ENCODE measurements around the gene PTPN6. TPM values are rescaled to one million over a fixed set of nuclear protein-coding genes. Genes with fewer than 3 reads are reported as not detected.

Gene PTPN6
- total and polyA plus RNA-seq, 9 of the 15 experiments (the other 6 are each of a cell fraction or from before 2014, with no cell fraction given): 1.5 to 5.1 (median 3.9) TPM

DNA sequence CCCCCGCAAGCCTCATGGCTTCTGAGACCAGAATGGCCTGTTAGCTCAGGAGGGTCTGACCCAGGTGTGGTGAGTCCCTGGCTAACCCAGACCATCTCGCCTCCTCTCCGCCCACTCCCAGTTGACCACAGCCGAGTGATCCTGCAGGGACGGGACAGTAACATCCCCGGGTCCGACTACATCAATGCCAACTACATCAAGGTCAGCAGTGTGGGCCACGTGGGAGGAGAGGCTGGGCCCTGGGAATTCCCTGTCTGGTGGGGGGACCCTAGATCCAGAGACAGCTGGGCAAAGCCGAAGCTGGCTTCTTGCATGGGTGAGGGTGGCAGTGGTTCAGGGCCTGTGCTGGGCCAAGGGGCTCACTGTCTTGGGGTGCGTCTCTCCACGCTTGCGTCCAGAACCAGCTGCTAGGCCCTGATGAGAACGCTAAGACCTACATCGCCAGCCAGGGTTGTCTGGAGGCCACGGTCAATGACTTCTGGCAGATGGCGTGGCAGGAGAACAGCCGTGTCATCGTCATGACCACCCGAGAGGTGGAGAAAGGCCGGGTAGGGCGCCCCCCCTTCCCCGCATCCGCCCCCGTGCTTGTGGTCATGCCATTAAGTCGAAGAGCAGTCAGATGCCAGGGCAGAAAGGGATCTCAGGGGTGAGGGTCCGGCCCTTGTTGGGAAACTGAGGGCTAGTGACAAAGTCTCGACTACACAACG lies 5.0 kb downstream of the PTPN6 start (continued):
- TF ChIP-seq CAMTA2 (CRISPR knock-in tag; conservative IDR thresholded peaks at IDR 0.05): no peak
- no peak for TF ChIP-seq ERF (CRISPR knock-in tag; IDR thresholded peaks at IDR 0.05)
- no peak for TF ChIP-seq NFIX (CRISPR knock-in tag; IDR thresholded peaks at IDR 0.05; ENCODE audit: low read depth)
- TF ChIP-seq, protein P1, sequence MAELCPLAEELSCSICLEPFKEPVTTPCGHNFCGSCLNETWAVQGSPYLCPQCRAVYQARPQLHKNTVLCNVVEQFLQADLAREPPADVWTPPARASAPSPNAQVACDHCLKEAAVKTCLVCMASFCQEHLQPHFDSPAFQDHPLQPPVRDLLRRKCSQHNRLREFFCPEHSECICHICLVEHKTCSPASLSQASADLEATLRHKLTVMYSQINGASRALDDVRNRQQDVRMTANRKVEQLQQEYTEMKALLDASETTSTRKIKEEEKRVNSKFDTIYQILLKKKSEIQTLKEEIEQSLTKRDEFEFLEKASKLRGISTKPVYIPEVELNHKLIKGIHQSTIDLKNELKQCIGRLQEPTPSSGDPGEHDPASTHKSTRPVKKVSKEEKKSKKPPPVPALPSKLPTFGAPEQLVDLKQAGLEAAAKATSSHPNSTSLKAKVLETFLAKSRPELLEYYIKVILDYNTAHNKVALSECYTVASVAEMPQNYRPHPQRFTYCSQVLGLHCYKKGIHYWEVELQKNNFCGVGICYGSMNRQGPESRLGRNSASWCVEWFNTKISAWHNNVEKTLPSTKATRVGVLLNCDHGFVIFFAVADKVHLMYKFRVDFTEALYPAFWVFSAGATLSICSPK (IDR thresholded peaks at IDR 0.05; ENCODE audit: borderline replicate concordance): no peak
- TF ChIP-seq, protein P2, sequence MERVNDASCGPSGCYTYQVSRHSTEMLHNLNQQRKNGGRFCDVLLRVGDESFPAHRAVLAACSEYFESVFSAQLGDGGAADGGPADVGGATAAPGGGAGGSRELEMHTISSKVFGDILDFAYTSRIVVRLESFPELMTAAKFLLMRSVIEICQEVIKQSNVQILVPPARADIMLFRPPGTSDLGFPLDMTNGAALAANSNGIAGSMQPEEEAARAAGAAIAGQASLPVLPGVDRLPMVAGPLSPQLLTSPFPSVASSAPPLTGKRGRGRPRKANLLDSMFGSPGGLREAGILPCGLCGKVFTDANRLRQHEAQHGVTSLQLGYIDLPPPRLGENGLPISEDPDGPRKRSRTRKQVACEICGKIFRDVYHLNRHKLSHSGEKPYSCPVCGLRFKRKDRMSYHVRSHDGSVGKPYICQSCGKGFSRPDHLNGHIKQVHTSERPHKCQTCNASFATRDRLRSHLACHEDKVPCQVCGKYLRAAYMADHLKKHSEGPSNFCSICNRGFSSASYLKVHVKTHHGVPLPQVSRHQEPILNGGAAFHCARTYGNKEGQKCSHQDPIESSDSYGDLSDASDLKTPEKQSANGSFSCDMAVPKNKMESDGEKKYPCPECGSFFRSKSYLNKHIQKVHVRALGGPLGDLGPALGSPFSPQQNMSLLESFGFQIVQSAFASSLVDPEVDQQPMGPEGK (CRISPR knock-in tag; IDR thresholded peaks at IDR 0.05; ENCODE audit: borderline replicate concordance): no peak
- TF ChIP-seq MED1 (CRISPR knock-in tag; IDR thresholded peaks at IDR 0.05; ENCODE audit: borderline replicate concordance): no peak
- no peak for TF ChIP-seq NR4A1 (CRISPR knock-in tag; IDR thresholded peaks at IDR 0.05)
- TF ChIP-seq NR4A1 (tag; IDR thresholded peaks at IDR 0.05): no peak
- no peak for TF ChIP-seq PRPF4 (IDR thresholded peaks at IDR 0.05; ENCODE audit: insufficient read depth, low read depth, low read length, poor library complexity, severe bottlenecking)

All from K562 (cell line).